Skin epidermis (tissue), 12 donors: ENCODE measurements around the gene CLDN14.
A peak's percentile ranks its signal among the peaks of the same experiment; 100 is the strongest.

Experiments
- H3K27ac ChIP-seq, 21 experiments: fragments of 200-600 bp; sonication (generic) in 11 of 21; one replicate each; pipeline ENCODE4 v1.5.0; 2020; ENCODE audit warnings: mild to moderate bottlenecking in 3 of 21, inconsistent platforms in 2 of 21, moderate library complexity in 2 of 21
- H3K4me3 ChIP-seq, 7 experiments: fragments of 200-600 bp; sonication (generic) in 2 of 7; one replicate each; pipeline ENCODE4 v1.5.0; 2020; ENCODE audit warnings: inconsistent platforms in 2 of 7, mild to moderate bottlenecking in 2 of 7, moderate library complexity in 1 of 7

CLDN14 gene

DNA sequence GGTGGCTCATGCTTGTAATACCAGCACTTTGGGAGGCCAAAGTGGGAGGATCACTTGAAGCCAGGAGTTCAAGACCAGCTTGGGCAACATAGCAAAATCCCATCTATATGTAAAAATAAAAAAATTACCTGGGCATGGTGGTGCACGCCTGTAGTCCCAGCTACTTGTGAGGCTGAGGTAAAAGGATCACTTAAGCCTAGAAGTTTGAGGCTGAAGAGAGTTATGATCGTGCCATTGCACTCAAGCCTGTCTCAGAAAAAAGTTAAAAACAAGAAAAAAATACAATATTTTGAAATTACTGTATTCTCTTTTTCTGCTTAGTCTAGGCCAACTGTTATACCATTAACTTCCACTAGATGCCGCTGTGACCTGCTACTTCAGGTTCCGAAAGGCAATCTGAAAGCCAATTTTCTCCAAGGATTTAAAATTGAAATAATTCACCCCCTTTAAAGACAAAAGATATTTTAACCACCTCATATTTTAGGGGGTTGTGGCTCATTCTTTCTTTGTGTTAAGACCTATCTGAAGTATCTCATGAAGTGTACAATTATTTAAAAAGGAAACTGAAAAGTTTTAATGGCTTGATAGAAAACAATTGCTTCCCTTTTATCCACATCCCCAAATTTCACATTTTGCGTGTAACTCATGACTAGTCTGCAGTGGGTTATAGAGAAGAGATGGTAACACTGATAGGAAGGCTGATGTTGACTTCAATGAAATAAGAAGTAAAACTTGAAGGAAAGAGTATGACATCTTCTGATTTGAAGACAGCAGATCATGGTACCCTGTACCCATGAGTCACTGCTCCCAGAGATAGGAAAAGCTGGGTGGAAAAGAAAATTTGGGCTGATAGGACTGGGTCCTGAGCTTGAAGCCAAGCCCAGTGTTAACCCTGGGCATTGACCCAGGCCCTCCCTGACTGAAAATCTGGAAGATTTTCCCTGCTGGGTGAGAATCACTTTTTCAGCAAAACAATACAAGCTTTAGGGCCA is 24.4 kb upstream of the CLDN14 start:
- H3K27ac ChIP-seq, result no peak overlapping the region
- H3K4me3 ChIP-seq, result no peak overlapping the region

DNA sequence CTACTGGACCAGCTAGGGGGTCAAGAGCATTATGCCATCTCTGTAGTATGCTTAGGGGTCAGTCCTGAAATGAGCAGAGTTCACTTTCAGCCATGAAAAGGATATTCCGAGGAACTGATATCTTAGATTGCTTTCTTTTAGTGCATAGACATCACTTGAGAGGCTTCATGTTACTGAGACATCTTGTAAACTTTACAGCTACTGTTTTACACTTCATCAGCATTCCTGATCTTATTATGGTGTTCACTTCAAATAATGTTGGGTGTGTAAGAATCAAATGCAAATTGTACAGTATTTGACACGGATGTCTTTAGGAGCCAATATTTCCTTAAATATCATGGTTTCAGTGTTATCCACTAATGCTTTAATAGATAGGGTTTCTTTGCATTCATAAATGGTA is 22.4 kb upstream of the CLDN14 start:
- H3K4me3 ChIP-seq, result no peak overlapping the region
- H3K27ac ChIP-seq, result no peak overlapping the region

DNA sequence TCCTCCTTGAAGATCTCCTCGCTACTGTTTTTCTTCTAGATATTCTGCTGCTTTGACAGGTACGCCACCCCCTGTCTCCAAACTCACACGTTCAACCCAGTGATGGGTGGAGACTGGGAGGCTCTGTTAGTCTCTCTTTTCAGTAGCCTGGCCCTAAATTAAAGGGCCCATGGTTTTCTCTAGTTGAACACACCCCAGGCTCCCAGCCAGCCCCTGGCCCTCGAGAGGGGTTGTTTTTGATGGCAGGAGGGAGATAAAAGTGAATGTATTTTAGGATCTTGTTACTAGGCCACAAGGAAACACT is 21.6 kb upstream of the CLDN14 start:
- no peak overlapping the region for H3K27ac ChIP-seq
- no peak overlapping the region for H3K4me3 ChIP-seq

DNA sequence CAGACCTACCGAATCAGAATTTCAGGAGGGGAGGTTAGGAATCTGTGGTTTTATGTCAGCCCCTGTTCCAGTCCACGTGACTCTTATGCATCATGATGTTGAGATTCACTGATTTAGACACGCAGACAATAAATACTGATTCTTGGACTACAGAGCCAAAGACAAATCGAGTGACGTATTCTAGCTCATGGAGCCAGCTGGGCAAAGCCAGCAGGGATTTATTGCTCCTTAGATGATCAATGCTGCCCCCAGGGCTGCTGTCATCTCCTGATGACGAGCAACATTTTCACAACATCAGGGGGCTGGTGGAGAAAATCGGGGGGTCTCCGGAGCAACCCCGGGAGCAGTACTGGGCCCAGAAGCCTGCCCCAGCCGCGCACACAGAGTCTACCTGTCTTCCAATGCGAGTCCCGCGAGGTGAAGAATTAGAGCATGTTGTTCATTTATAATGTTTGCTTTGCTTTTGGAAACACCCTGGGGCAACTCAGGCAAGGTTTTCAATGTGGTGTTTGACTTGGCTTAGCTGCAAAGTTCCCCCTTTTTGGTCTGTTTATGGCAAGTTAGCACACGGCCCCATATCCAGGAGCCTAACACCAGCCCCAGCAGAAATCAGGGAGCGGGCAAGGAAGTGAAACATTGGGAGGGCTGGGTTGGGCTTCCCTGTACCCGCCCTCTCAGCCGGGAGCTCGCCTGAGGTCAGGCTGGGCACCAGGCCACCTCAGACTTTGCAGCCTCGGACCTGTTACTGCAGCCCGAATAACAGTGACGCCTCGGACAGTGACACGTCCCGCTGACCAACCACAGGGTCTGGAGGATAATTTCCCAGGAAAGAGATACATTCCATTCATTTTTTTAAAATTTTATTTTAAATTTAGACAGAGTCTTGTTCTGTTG is 19.9 kb upstream of the CLDN14 start:
- H3K27ac ChIP-seq, result peak overlapping the region in 5 of 21 experiments; percentile 7 to 29 (median 26)
- H3K4me3 ChIP-seq, result no peak overlapping the region

GRCh38 chr21:36494557-36494956 is 14.6 kb upstream of the CLDN14 start:
- Histone ChIP-seq H3K27ac (no peak overlapping the region), H3K4me3 (no peak overlapping the region)

GRCh38 chr21:36491209-36491910 is 11.4 kb upstream of the CLDN14 start:
- no peak overlapping the region for H3K4me3 ChIP-seq
- peak overlapping the region in 2 of 21 experiments; percentile 6 to 23 for H3K27ac ChIP-seq

DNA sequence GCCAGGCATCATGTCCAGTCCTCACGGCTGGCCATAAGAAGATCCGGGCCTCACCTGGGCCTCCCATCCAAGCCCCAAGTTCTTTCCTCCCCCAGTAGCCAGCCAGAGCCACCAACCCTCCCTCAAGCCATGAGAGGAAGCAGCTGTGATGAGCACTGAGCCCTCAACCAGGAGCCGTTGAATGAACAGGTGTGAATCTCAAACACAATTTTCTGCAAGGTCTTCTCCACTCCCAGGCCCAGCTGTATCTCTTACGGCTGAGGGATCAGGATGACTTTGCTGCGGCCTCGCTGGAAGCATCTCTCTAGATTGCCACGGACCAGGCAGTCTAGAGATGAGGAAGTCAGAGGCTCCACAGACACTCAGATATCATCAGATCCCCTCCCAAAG is 9.8 kb upstream of the CLDN14 start:
- no peak overlapping the region for H3K4me3 ChIP-seq
- no peak overlapping the region for H3K27ac ChIP-seq

DNA sequence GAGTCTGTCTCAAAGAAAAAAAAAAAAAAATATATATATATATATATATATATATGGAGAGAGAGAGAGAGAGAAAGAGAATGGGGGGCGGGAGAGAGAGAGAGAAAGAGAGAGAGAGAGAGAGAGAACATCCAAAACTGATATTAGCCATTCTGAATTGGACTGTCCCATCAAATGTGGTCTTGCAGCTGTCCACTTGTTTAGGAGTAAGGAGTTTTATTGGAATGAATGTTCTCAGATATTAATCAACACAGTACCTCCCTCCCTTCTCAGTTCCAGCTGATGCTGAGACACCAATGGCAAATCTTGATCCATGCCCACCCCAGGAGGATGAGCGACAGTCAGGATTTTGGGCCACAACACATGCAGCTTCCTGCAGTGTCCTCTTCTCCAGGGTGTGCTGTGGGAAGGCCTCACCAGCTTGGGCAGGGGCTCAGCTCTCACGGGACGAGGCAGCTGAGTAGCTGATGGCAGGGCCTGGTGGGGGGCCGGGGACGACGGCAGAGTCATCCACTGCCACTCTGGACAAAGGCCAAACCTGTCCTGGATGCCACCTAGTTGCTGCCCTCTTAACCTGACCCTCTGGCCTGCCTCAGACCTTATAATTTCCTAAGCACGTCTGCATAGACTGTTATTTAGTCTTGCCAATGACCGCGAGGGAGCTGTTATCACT is 9.3 kb upstream of the CLDN14 start:
- Histone ChIP-seq H3K4me3 (no peak overlapping the region), H3K27ac (no peak overlapping the region)

DNA sequence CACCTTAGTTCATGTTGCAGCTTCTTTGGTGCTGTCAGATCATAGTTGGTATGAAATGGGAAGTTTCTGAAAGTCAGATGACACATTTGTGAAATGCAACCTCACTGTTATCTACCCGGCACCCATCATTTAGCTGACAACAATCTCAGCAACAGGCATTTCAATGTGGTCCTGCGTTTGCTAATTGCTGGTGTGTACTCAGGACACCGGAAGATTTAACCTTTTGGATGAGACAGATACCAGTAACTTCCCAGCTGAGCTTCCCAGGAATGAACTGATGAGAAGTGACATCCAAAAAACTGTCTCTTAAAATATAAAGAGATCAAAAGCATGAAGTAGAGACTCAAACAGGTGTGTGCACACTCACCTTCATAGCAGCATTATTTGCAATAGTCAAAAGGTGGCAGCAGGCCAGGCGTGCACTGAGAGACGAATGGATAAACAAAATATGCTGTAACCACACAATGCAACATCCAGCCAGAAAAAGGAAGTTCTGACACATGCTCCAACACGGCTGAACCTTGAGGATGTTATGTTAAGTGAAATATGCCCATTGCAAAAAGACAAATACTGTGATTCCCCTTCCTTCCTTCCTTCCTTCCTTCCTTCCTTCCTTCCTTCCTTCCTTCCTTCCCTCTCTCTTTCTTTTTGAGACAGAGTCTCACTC is 7.9 kb upstream of the CLDN14 start:
- Histone ChIP-seq H3K4me3 (no peak overlapping the region), H3K27ac (no peak overlapping the region)

GRCh38 chr21:36486246-36486645 is 6.3 kb upstream of the CLDN14 start:
- H3K4me3 ChIP-seq, result no peak overlapping the region
- H3K27ac ChIP-seq, result no peak overlapping the region

GRCh38 chr21:36485476-36485875 is 5.6 kb upstream of the CLDN14 start:
- H3K27ac ChIP-seq, result no peak overlapping the region
- H3K4me3 ChIP-seq, result no peak overlapping the region

DNA sequence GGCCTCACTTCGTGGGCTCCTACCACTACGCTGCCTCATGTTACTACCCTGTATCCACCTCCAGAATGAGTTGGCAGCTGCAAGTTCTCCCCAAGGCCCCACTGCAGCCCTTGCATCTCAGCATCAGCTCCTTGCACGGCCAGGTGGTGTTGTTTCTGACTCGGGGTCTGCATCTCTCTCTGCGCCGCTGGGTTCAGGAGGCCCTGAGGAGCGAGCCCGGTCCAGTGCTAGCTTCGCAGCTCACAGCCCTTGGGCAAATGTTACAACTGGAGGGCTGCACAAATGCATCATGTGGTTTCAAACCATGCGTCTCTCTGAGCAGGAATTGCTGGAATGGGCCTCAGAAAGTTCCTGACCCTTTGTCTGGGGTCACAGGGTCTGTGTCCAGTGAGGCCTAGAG is 3.2 kb upstream of the CLDN14 start:
- no peak overlapping the region for H3K4me3 ChIP-seq
- H3K27ac ChIP-seq, result no peak overlapping the region

GRCh38 chr21:36482673-36483072 is 2.8 kb upstream of the CLDN14 start:
- H3K27ac ChIP-seq, result no peak overlapping the region
- H3K4me3 ChIP-seq, result no peak overlapping the region

- Histone ChIP-seq H3K4me3 (no peak overlapping the region), H3K27ac (no peak overlapping the region)
Observed at GRCh38 chr21:36482181-36482580, 2.3 kb upstream of the CLDN14 start.

- no peak overlapping the region for H3K27ac ChIP-seq
- H3K4me3 ChIP-seq, result no peak overlapping the region
Observed at GRCh38 chr21:36481639-36482038, 1.7 kb upstream of the CLDN14 start.

DNA sequence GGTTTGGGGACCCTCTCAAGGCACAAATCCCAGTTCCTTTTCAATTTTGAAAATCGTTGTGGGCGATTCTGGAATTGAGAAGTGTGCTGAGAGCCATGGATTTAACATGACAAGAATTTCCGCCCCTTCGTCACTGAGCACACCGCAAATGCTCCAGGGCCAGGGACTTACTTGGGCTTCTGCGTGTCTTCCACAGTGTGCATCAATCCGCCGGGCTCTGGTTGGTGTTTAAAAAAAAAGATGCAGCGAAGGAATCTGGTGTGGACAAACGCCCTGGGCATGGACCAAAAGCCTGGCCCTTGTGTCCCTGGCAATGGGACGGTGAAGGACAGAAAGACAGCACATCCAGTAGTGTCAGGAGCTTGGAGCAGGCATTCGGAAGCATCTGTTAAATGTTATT is 696 bp upstream of the CLDN14 start:
- Histone ChIP-seq H3K27ac (no peak overlapping the region), H3K4me3 (no peak overlapping the region)

- peak overlapping the region in 5 of 21 experiments; percentile 14 to 79 (median 42) for H3K27ac ChIP-seq
- no peak overlapping the region for H3K4me3 ChIP-seq
Observed at GRCh38 chr21:36478941-36479340, 981 bp downstream of the CLDN14 start.

GRCh38 chr21:36478207-36478701 is 1.7 kb downstream of the CLDN14 start:
- Histone ChIP-seq H3K4me3 (no peak overlapping the region), H3K27ac (peak overlapping the region in 5 of 21 experiments; percentile 14 to 79 (median 42))

DNA sequence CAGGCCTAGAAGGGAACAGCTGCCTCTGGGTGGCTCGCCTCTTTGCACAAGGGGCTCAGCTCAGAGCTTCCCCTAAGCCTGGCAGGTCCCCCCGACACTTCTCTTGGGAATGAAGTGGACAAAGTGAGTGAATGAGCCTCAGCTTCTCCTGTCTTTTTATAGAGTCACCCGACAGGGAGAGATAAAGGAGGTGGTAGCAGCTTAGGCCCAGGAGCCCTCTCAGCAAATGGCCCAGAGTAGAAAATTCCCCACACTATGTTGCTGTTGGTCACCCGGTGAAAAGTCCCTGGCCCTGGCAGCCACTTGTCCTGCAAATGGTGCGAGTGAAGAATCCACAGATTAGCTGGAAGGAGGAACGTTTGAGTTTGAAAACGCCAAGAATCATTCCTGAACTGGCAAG is 2.4 kb downstream of the CLDN14 start:
- no peak overlapping the region for H3K27ac ChIP-seq
- no peak overlapping the region for H3K4me3 ChIP-seq
